Spleen (tissue), 7 donors: ENCODE measurements around the gene PLAC1.

Source experiments
- POLR2A ChIP-seq, 3 donors: fragments of 450-650 bp; IDR thresholded peaks; one replicate each; pipeline ENCODE4 v1.5.1; 2017; ENCODE audit warnings: antibody characterized with exemption in 3 of 3, mild to moderate bottlenecking in 1 of 3
- TF ChIP-seq, protein P1 (sequence below), 11 experiments: fragments of 200-600 bp in 7 of 11; fragments of 450-650 bp in 4 of 11; sonication (generic) in 4 of 11; IDR thresholded peaks in 8 of 11; conservative IDR thresholded peaks in 3 of 11; 1 replicate in 7 of 11; 2 replicates in 4 of 11; pipeline versions ENCODE4 v1.4.0 to v1.8.0; 2016 to 2021; ENCODE audit warnings: antibody characterized with exemption in 11 of 11, inconsistent platforms in 4 of 11, mild to moderate bottlenecking in 1 of 11
- donor health status: DM: no; HTN: no; CAD: no; lungs with moderate emphysema.
- donor health status: DM: no; HTN: no; CAD: no.
- donor health status: DM: no; HTN: no; CAD: no.

DNA sequence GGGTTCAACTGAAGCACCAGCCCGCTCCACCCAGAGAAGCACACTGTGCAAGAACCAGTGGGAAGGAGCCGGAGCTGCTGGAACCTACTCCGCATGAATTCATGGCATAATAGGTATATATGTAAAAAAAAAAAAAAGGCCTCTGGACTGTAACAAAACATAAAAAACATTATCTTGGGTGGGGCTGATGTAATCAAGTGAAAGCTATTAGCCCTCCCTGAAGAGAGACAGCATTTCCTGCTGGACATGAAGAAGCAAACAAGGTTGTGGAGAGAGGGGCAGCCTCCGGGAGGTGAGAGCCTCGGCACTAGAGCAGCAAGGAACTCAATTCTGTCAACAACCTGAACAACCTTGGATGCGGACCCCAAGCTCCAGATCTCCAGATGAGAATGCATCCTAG, 50.7 kb downstream of the PLAC1 start:
- TF ChIP-seq, protein P1, sequence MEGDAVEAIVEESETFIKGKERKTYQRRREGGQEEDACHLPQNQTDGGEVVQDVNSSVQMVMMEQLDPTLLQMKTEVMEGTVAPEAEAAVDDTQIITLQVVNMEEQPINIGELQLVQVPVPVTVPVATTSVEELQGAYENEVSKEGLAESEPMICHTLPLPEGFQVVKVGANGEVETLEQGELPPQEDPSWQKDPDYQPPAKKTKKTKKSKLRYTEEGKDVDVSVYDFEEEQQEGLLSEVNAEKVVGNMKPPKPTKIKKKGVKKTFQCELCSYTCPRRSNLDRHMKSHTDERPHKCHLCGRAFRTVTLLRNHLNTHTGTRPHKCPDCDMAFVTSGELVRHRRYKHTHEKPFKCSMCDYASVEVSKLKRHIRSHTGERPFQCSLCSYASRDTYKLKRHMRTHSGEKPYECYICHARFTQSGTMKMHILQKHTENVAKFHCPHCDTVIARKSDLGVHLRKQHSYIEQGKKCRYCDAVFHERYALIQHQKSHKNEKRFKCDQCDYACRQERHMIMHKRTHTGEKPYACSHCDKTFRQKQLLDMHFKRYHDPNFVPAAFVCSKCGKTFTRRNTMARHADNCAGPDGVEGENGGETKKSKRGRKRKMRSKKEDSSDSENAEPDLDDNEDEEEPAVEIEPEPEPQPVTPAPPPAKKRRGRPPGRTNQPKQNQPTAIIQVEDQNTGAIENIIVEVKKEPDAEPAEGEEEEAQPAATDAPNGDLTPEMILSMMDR (IDR thresholded peaks at IDR 0.05 in 8 of 11, conservative IDR thresholded peaks at IDR 0.05 in 3 of 11), result no peak
- no peak for TF ChIP-seq POLR2A (IDR thresholded peaks at IDR 0.05)
